Panc1 (cell line): ENCODE results near the gene DES. TPM values are rescaled to one million over a fixed set of nuclear protein-coding genes. Genes with fewer than 3 reads are reported as not detected.

Source experiments
- ATAC-seq: fragments of 200-7000 bp; cut with Tn5 transposase; 2 replicates; pipeline ENCODE4 v1.9.1; 2020; ENCODE audit warnings: mild to moderate bottlenecking, moderate library complexity
- BruUV-seq: library from RNA; stranded (reverse); fragments of 400-500 nt; replicated peaks from 2 replicates; lab custom pipeline; 2021; lab: Mats Ljungman, UMichigan
- CTCF ChIA-PET: fragments of 300-600 bp; sonication (Branson Sonifier 250); formaldehyde crosslinking; loops from one replicate; lab custom pipeline; 2022; ENCODE audit warnings: antibody characterized with exemption; lab: Charles Lee
- POLR2A ChIA-PET: fragments of 300-600 bp; sonication (Branson Sonifier 250); formaldehyde crosslinking; loops from one replicate; lab custom pipeline; 2022; ENCODE audit warnings: antibody characterized with exemption; lab: Charles Lee
- DNase-seq: peaks from one replicate; pipeline ENCODE4 v3.0.0-alpha.2; 2010; ENCODE audit warnings: low read depth, low spot score
- H3K27ac ChIP-seq: 2 replicates; pipeline ENCODE4 v1.5.1; 2011; ENCODE audit warnings: mild to moderate bottlenecking, low read length, inconsistent platforms
- H3K27me3 ChIP-seq: fragments of 200-500 bp; sonication (Bioruptor generic); 2 replicates; pipeline ENCODE4 v1.6.0; 2014; ENCODE audit warnings: low read length, inconsistent platforms; ENCODE audit not compliant: control insufficient read depth, insufficient read depth
- H3K36me3 ChIP-seq: fragments of 200-500 bp; sonication (Bioruptor generic); 2 replicates; pipeline ENCODE4 v1.5.1; 2014; ENCODE audit warnings: inconsistent platforms, mild to moderate bottlenecking, low read length, moderate library complexity; ENCODE audit not compliant: control insufficient read depth, insufficient read depth
- H3K4me1 ChIP-seq: 2 replicates; pipeline ENCODE4 v1.5.1; 2011; ENCODE audit warnings: inconsistent platforms, mild to moderate bottlenecking, low read length, moderate library complexity; ENCODE audit not compliant: control insufficient read depth, insufficient read depth
- H3K4me3 ChIP-seq, 2 experiments: 2 replicates each; pipeline ENCODE4 v1.5.1; 2011 to 2012; ENCODE audit warnings: low read depth in 2 of 2, low read length in 2 of 2, mild to moderate bottlenecking in 2 of 2, inconsistent platforms in 1 of 2, moderate library complexity in 1 of 2
- H3K9me3 ChIP-seq: fragments of 200-500 bp; sonication (Bioruptor generic); 2 replicates; pipeline ENCODE4 v1.5.1; 2014; ENCODE audit warnings: low read depth, mild to moderate bottlenecking, inconsistent platforms, low read length, moderate library complexity; ENCODE audit not compliant: control insufficient read depth, insufficient read depth
- CTCF ChIP-seq: fragments of 450-650 bp; IDR thresholded peaks from 2 replicates; pipeline ENCODE4 v1.5.1; 2017; ENCODE audit warnings: mild to moderate bottlenecking
- POLR2AphosphoS5 ChIP-seq: IDR thresholded peaks from 2 replicates; pipeline ENCODE4 v1.6.1; 2012; ENCODE audit warnings: mild to moderate bottlenecking, low read depth, low read length, moderate library complexity
- REST ChIP-seq, 2 experiments: IDR thresholded peaks; 2 replicates each; pipeline ENCODE4 v1.6.1; 2011 to 2012; ENCODE audit warnings: low read depth in 2 of 2, control low read depth in 1 of 2, low read length in 1 of 2, mild to moderate bottlenecking in 1 of 2, moderate library complexity in 1 of 2; ENCODE audit not compliant: insufficient read depth in 1 of 2
- SIN3A ChIP-seq: IDR thresholded peaks from 2 replicates; pipeline ENCODE4 v1.6.1; 2012; ENCODE audit warnings: low read depth, mild to moderate bottlenecking, low read length, moderate library complexity, borderline replicate concordance; ENCODE audit not compliant: insufficient read depth
- TCF7L2 ChIP-seq: IDR thresholded peaks from 2 replicates; pipeline ENCODE4 v1.6.1; 2011; ENCODE audit warnings: mild to moderate bottlenecking, low read depth, low read length, inconsistent platforms
- in situ Hi-C: cut with HindIII; loops from 2 replicates; pipeline ENCODE4 v1.10.0; 2016; ENCODE audit warnings: low sequenced_read_pairs, low pct_unique_long_range_greater_than_20kb
- intact Hi-C: fragments of 100-400 bp; cut with micrococcal nuclease; formaldehyde crosslinking; loops from one replicate; pipeline ENCODE4 v1.10.0; 2022; ENCODE audit not compliant: unreplicated experiment
- total RNA-seq: library from RNA; stranded (reverse); gene quantifications from one replicate; pipeline ENCODE4 v1.2.1, GENCODE V29; 2021; ENCODE audit not compliant: unreplicated experiment

Gene DES
- total RNA-seq, 1 experiment from 2014 or later: 0.69 TPM

GRCh38 chr2:219399716-219400478 lies 18.3 kb upstream of the DES start:
- no peaks in the 10 kb centered on the region for H3K27me3 ChIP-seq
- no peaks in the 10 kb centered on the region for H3K36me3 ChIP-seq
- intact Hi-C loops: no loop called here
- no peak for ATAC-seq
- no peak overlapping the region for H3K4me3 ChIP-seq
- no peak for TF ChIP-seq POLR2AphosphoS5
- no peak for TF ChIP-seq REST (IDR thresholded peaks at IDR 0.05; ENCODE audit: insufficient read depth in 1 of 2, low read depth in 2 of 2, low read length in 1 of 2)
- TF ChIP-seq SIN3A: no peak
- TF ChIP-seq CTCF: no peak
- no peak for TF ChIP-seq TCF7L2
- H3K4me1 ChIP-seq: peaks cover 38% of the 10 kb centered on the region
- DNase-seq: no peak
- peak overlapping the region; percentile 62; the same call in 1 of the 2 replicates for H3K27ac ChIP-seq
- CTCF ChIA-PET: no interaction called here
- in situ Hi-C loops: no loop called here
- H3K9me3 ChIP-seq: no peaks in the 10 kb centered on the region
- no TSS peak for BruUV-seq
- POLR2A ChIA-PET: no interaction called here

- H3K27ac ChIP-seq: peak overlapping the region; percentile 29; the same call in 1 of the 2 replicates
- TF ChIP-seq REST (IDR thresholded peaks at IDR 0.05; ENCODE audit: insufficient read depth in 1 of 2, low read depth in 2 of 2, low read length in 1 of 2): no peak
- TF ChIP-seq SIN3A: no peak
- TF ChIP-seq CTCF: no peak
- TF ChIP-seq TCF7L2: no peak
- no peak for TF ChIP-seq POLR2AphosphoS5
- H3K27me3 ChIP-seq: no peaks in the 10 kb centered on the region
- no peak overlapping the region for H3K4me3 ChIP-seq
- DNase-seq (no peak), ATAC-seq (no peak)
- in situ Hi-C loops: no loop called here
- ChIA-PET CTCF (no interaction called here), POLR2A (no interaction called here)
- intact Hi-C loops: no loop called here
- H3K4me1 ChIP-seq: peaks cover 38% of the 10 kb centered on the region
- H3K36me3 ChIP-seq: no peaks in the 10 kb centered on the region
- H3K9me3 ChIP-seq: no peaks in the 10 kb centered on the region
- no TSS peak for BruUV-seq
Observed at GRCh38 chr2:219400562-219400961, 17.6 kb upstream of the DES start.
